ENCODE measurements around the gene CNTNAP2.
"Not testable (repeated sequence)": the region's sequence is repeated elsewhere in the genome, so short reads cannot be mapped to it uniquely, and the experiment has no call there.

CNTNAP2 gene

DNA sequence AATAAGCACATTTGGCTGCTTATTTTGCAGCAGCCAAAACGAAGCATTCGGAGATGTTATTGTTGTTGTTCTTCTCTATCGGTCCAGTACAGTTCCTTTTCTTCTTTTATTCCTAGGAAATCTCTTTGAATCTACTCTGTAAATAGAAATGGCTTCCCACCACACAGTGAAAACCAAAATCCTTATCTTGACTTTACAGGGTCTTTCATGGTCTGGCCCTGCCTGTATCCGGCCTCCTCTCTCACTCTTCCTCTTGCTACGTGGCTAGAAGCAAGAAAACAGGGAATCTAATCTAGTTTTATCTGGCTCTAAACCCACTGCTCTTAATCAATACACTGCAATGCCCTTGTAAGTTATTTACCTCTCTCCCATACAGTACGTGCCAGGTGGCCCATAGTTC is 1547.9 kb downstream of the CNTNAP2 start:
- TF ChIP-seq GATA1 (IDR thresholded peaks at IDR 0.05; ENCODE audit: low read depth, low read length) (no peak), POLR2A (IDR thresholded peaks at IDR 0.05; ENCODE audit: low read length) (no peak)
- no peak for DNase-seq

DNA sequence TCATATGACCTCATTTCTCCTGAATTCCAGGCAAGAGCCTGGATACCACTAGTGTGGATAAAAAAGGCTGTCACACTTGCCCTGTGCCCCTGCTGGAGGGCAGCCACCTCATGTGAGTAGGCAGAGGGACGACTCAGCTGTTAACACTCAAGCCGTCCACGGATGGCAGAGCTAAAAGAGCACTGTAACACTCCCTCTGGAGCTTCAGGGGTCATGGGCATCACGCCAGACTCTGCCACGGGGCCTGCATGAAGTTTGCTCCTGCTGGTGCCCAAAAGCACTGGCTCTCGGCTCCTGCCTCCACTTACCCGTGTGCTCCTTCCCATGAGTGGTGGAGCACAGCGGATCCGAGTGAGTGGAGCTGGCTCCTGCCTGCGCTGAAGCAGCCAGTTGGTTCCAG is 1554.2 kb downstream of the CNTNAP2 start:
- TF ChIP-seq GATA1 (IDR thresholded peaks at IDR 0.05; ENCODE audit: low read depth, low read length) (no peak), POLR2A (IDR thresholded peaks at IDR 0.05; ENCODE audit: low read length) (no peak)
- DNase-seq, result no peak

DNA sequence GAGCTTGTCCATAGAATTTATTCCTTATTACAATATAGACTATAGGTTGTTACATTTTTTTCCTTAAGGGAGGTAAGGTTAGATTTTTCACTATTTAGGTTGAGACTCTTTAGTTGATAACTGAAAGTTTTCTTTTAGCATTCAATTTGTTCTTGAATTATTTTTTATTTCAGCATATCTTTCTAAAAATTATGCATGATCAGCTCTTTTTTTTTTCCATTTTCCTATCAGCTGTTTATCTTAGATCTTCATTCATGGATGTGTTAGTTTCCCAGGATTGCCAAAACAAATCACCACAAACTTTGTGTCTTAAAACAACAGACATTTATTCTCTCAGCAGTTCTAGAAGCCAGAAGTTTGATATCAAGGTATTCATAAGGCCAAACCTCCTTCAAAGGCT is 1558.1 kb downstream of the CNTNAP2 start:
- TF ChIP-seq POLR2A (IDR thresholded peaks at IDR 0.05; ENCODE audit: low read length), result no peak
- no peak for TF ChIP-seq GATA1 (IDR thresholded peaks at IDR 0.05; ENCODE audit: low read depth, low read length)
- no peak for DNase-seq

DNA sequence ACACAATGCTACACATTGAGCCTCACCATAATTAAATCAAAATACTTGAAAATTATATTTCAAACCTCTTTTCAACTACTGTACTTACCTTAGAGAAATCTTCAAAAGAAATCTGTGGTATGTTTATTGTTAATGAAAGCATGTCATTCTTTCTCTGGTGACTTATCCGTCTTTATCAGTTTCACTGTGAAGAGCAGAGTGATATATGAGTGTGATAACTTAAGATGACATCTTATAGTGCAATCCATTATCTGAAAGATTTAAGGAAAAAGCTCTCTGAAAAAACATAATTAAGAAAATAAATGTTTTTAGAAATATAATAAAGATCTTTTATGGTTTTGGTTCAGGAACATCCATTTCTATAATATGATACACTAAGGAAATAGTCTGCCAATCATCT is 1562.3 kb downstream of the CNTNAP2 start:
- DNase-seq, result no peak
- TF ChIP-seq GATA1 (IDR thresholded peaks at IDR 0.05; ENCODE audit: low read depth, low read length), result no peak
- TF ChIP-seq POLR2A (IDR thresholded peaks at IDR 0.05; ENCODE audit: low read length), result no peak

DNA sequence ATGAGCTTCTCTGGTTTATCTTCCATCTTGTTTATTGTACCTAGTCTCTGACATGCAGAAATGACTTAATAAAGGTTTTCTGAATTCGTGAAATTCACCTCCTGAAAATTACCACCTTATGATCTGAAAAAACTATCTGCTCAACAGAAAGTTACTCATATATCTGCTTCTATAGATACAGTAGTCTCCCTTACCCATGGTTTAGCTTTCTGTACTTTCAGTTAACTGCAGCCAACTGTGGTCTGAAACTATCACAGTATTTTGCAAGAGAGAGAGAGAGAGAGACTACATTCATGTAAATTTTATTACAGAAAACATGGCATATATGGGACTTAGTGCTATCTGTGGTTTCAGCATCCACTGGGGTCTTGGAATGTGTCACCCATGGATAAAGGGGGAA is 1564.9 kb downstream of the CNTNAP2 start:
- DNase-seq, result no peak
- no peak for TF ChIP-seq POLR2A (IDR thresholded peaks at IDR 0.05; ENCODE audit: low read length)
- no peak for TF ChIP-seq GATA1 (IDR thresholded peaks at IDR 0.05; ENCODE audit: low read depth, low read length)

DNA sequence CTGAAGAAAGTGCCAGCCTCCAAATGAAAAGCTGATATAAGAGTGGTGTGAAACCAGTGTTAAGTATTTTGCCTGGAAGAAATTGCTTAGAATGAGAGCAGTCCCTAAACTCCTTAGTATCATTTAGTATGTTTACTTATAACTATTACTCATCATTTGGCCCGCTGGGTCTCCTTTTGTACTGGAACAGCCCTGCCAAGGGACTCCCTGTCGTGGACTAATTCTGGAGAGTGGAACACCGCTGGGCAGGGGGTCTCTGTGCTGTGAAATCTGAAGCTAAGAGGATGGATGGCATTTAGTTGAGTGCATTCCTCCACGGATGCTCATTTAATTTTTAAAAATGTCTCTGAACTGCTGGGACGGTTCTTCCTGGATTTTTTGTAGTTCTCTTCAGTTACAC is 1584.1 kb downstream of the CNTNAP2 start:
- no peak for DNase-seq
- no peak for TF ChIP-seq GATA1 (IDR thresholded peaks at IDR 0.05; ENCODE audit: low read depth, low read length)
- TF ChIP-seq POLR2A (IDR thresholded peaks at IDR 0.05; ENCODE audit: low read length), result no peak

DNA sequence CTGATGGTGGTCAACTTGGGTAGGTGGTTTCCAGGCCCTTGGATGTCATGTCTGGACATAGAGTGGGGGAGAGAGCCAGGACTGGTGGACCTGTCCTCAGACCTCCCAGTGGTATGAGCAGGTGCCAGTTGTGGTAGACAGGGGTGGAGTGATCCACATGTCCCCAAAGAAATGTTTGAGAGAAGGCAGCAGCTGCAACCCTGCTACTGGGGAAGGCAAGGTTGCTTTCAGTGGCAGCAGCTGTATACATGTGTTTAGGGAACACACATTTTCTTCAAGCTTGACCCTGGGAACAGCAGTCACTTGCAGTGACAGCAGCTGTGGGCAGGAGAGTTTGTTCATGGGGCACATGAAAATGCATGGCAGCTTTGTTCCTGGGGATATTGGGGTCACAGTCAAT is 1591.3 kb downstream of the CNTNAP2 start:
- no peak for DNase-seq
- TF ChIP-seq POLR2A (IDR thresholded peaks at IDR 0.05; ENCODE audit: low read length) (no peak), GATA1 (IDR thresholded peaks at IDR 0.05; ENCODE audit: low read depth, low read length) (no peak)

DNA sequence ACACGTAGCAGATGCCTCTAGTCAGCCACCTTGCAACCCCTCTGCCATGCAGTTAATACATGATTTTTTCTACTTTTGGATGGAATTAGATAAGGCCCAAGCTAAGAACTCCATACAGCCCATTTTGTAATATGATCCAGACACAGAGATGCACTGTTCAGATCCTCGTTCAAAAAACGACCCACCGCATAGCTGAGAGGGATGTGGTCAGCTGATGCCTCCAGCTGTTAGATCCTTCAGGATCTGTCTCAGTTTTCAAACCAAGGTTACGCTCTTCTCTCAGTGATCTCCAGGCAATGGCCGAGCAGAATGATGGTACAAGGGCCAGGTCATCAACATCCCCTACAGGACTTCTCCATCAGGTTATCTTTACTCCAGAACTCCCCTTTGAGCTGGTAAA is 1592.3 kb downstream of the CNTNAP2 start:
- DNase-seq, result no peak
- TF ChIP-seq GATA1 (IDR thresholded peaks at IDR 0.05; ENCODE audit: low read depth, low read length) (no peak), POLR2A (IDR thresholded peaks at IDR 0.05; ENCODE audit: low read length) (no peak)

DNA sequence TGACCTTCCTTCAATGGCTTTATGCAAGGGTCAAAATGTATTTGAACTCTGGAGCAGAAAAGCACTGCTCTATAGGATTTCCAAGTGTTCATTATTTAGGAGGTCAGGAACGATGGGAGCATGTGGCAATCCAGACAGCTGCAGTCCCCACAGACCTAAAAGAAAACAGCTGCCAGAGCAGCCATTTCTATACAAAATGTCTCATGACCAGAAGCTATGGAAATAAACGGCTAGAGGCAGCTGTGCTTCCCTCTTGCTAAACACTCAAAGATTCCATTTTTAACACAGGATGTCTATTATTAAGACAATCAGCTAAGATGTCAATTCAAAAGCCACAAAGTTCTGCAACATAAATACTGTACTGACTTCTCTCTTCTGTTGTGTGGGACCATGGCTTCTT is 1594.8 kb downstream of the CNTNAP2 start:
- TF ChIP-seq POLR2A (IDR thresholded peaks at IDR 0.05; ENCODE audit: low read length), result no peak
- TF ChIP-seq GATA1 (IDR thresholded peaks at IDR 0.05; ENCODE audit: low read depth, low read length), result no peak
- DNase-seq, result no peak

DNA sequence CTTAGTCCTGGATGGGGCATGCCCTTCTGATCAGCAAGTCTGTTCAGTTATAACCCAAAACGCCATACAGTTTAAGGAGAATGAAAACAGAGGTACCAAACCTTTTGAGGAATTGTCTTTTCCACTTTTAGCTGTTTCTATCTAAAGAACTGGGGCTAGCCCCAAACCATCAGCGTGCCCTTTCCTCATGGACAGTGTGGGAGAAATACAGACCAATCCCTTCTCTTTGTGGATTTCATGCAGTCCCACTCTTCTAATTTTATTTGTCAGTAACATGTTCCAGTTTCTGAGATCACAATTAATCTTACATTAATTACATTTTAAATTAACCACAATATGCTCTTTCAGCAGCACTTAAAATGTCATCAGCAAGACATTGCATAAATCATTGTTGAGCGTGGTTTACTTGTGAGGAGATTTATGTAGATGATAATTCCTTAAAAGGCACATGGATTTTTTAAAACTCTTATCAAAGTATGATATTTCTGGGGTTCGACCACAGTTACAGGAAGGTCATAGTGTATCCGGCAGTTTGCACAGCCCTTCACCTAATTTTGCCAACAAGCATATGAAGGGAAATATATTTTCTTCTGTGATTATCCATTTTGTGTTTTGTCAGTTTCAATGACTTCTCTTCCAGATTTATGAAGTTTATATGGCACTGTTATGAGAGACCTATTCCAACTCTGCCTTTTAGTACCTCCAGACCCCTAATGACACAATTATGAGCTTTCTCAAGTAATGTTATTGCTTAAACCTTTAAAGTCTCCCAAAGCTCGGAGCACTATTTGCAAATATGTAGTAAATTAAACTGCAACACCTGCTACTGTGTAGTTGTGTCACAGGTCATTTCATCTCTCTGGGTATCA is 1605.6 kb downstream of the CNTNAP2 start:
- DNase-seq, result no peak
- TF ChIP-seq GATA1 (IDR thresholded peaks at IDR 0.05; ENCODE audit: low read depth, low read length), result no peak
- no peak for TF ChIP-seq POLR2A (IDR thresholded peaks at IDR 0.05; ENCODE audit: low read length)

DNA sequence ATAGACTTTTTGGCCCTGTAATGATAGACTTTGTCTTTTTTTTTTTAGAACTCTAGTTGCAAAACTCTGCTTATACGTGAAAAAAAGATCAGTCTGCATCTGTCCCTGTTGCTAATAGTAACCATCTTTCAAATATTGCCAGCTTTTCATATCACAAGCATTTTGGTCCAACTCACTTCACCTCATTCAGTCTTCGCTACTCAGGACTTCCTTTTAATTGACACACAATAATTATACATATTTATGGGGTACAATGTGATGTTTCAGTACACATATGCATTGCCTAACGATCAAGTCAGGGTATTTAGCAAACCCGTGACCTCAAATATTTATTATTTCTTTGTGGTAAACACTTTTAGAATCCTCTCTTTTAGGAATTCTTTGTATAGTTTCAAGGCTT is 1606.9 kb downstream of the CNTNAP2 start:
- no peak for DNase-seq
- TF ChIP-seq POLR2A (IDR thresholded peaks at IDR 0.05; ENCODE audit: low read length) (no peak), GATA1 (IDR thresholded peaks at IDR 0.05; ENCODE audit: low read depth, low read length) (no peak)

DNA sequence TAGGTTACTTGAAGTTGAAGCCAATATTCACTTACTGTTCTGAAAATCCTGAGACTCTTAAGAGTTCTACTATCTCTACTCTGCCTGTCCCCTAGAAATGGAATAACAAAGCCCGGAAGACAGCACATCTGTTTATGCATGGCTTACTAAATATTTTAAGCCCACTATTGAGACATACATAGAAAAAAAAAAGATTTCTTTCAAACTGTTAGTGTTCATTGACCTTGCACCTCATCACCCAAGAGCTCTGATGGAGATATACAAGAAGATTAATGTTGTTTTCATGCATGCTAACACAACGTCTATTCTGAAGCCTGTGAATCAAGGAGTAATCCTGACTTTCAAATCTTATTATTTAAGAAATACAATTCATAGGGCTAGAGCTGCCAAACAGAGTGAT is 1614.7 kb downstream of the CNTNAP2 start:
- TF ChIP-seq POLR2A (IDR thresholded peaks at IDR 0.05; ENCODE audit: low read length) (no peak), GATA1 (IDR thresholded peaks at IDR 0.05; ENCODE audit: low read depth, low read length) (no peak)

DNA sequence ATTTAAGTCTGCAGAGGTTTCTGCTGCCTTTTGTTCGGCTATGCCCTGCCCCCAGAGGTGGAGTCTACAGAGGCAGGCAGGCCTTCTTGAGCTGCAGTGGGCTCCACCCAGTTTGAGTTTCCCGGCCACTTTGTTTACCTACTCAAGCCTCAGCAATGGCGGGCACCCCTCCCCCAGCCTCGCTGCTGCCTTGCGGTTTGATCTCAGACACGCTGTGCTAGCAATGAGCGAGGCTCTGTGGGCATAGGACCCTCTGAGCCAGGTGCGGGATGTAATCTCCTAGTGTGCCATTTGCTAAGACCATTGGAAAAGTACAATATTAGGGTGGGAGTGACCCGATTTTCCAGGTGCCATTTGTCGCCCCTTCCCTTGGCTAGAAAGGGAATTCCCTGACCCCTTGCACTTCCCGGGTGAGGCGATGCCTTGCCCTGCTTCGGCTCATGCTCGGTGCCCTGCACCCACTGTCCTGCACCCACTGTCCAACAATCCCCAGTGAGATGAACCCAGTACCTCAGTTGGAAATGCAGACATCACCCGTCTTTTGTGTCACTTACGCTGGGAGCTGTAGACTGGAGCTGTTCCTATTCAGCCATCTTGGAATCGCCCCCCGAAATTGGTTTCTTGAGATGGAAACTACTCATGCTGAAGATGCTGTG is 1621.1 kb downstream of the CNTNAP2 start:
- not testable (repeated sequence) for DNase-seq

More for the DNA sequence above, 1614.7 kb downstream of the CNTNAP2 start:
- DNase-seq, result no peak

DNA sequence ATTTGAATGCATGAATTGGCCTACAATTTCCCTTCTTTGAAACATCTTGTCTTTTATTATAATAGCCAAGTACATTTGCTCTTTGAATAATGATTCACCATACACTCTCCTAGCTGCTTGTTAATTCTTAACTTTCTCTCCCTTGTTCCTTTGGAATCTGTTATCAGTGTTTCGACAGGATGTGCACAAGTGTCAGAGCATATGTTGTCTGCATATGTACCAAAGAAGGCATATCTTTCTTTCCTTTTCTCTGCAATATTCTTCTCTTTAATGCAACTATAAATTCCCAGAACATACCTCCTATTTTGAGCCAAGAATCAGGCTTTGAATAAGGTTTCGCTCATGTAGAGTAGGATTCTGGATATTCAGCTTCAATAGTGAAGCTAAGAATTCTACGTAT is 1625.7 kb downstream of the CNTNAP2 start:
- DNase-seq, result no peak
- no peak for TF ChIP-seq POLR2A (IDR thresholded peaks at IDR 0.05; ENCODE audit: low read length)

DNA sequence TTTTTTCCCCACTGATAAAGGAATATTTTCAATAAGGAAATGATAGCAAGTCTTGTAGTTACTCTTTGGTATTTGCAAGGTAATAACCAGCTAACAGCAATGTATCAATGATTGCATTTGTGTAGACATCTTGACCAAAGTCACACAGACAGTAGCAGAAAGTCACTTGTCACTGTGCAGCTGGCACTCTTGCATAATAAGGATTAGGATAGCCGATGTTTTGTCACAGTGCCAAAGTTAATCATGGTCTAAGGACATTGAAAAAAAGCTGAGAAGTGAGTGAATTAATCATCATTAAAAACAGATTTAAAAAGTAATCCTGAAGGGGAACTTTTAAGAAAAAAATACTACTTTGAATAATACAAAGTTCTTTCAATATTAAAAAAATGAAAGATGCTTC is 1639.7 kb downstream of the CNTNAP2 start:
- TF ChIP-seq POLR2A (IDR thresholded peaks at IDR 0.05; ENCODE audit: low read length), result no peak
- TF ChIP-seq GATA1 (IDR thresholded peaks at IDR 0.05; ENCODE audit: low read depth, low read length), result no peak
- no peak for DNase-seq
